LNCAP (cell line): ENCODE data around the gene ZFP42.

Experiments
- TF ChIP-seq, protein P1 (sequence below): fragments of 450-650 bp; IDR thresholded peaks from 2 replicates; pipeline ENCODE4 v1.5.1; 2017; ENCODE audit warnings: mild to moderate bottlenecking

The ZFP42 gene

GRCh38 chr4:188023682-188024081 lies 28.1 kb downstream of the ZFP42 start:
- TF ChIP-seq, protein P1, sequence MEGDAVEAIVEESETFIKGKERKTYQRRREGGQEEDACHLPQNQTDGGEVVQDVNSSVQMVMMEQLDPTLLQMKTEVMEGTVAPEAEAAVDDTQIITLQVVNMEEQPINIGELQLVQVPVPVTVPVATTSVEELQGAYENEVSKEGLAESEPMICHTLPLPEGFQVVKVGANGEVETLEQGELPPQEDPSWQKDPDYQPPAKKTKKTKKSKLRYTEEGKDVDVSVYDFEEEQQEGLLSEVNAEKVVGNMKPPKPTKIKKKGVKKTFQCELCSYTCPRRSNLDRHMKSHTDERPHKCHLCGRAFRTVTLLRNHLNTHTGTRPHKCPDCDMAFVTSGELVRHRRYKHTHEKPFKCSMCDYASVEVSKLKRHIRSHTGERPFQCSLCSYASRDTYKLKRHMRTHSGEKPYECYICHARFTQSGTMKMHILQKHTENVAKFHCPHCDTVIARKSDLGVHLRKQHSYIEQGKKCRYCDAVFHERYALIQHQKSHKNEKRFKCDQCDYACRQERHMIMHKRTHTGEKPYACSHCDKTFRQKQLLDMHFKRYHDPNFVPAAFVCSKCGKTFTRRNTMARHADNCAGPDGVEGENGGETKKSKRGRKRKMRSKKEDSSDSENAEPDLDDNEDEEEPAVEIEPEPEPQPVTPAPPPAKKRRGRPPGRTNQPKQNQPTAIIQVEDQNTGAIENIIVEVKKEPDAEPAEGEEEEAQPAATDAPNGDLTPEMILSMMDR = no peak

- TF ChIP-seq, protein P1 = no peak
These were observed 29.9 kb downstream of the ZFP42 start for GRCh38 chr4:188025476-188025875.

DNA sequence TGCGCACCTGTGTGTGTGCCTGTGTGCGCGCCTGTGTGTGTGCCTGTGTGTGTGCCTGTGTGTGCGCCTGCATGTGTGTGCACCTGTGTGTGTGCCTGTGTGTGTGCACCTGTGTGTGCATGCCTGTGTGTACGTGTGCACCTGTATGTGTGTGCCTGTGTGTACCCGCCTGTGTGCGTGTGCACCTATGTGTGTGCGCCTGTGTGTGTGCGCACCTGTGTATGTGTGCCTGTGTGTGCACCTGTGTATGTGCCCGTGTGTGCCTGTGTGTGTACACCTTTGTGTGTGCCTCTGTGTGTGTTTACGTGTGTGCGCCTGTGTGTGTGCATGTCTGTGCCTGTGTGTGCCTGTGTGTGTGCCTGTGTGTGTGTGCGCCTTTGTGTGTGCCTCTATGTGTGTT lies 33.5 kb downstream of the ZFP42 start:
- TF ChIP-seq, protein P1 = no peak

DNA sequence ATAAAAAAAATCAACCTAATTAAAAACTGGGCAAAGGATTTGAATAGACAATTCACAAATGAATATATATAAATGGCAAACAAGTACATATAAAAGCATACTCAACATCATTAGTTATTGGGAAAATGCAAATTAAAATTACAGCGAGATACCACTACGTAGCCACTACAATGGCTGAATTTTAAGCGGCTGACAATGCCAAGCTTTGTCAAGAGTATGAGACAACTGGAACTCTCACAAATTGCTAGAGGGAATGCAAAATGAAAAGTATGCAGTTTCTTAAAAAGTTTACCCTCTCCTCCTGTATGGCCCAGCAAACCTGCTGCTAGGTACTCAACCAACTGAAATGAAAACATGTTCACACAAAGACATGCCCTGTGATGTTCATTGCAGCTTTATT lies 34.8 kb downstream of the ZFP42 start:
- TF ChIP-seq, protein P1 = no peak

GRCh38 chr4:188031751-188032150 lies 36.2 kb downstream of the ZFP42 start:
- TF ChIP-seq, protein P1 = no peak

DNA sequence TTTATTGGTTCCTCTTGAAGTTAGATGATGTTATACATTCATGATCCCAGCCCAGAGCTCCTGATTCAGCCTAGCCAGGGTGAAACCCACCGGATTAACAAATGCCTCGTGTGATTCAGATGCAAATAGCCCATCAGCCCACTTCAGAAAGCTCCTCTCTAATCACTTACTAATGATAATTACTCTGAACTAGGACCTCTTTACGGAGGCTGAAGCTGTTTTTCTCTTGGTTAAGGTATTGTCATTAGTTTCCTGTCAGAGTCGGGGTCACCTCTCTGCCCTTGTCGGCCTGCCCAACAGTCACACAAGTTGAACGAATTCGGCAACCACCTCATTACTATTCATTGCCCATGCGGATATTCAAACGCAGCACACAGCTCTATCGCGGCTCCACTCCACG lies 36.6 kb downstream of the ZFP42 start:
- TF ChIP-seq, protein P1 = no peak

GRCh38 chr4:188032583-188032982 lies 37.0 kb downstream of the ZFP42 start:
- TF ChIP-seq, protein P1 = no peak

DNA sequence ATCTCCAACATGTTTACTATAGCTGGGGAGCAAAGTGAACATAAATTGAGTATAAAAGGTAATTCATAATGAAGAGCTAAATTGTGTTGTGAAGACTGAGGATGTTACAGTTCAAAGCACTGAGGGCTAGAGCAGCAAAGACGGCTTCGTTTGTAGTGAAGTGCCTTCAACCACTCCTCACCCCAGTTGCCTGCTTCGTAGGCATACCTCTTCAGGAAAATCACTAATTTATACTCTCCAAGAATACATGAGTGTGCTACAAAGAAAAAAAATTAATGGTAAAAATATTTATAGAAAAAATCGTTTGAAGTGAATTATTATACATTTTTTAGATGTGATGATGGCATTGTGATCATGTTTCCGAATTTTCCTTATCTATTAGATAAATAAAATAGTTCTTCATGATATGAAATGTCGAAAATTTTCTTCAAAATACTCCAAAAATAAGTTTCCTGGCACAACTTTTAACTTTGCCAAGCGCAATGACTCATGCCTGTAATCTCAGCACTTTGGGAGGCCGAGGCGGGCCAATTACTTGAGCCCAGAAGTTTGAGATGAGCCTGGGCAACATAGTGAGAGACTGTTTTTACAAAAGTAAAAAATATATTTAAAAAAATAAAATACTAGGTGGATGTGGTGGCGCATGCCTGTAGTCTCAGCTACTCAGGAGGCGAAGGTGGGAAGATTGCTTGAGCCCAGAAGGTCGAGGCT lies 41.6 kb downstream of the ZFP42 start:
- TF ChIP-seq, protein P1 = no peak
